Activated naive CD8-positive, alpha-beta T cell treated with anti-CD3 and anti-CD28 coated beads for 36 hours (primary cell): ENCODE results near the gene PROSER3. TPM values are rescaled to one million over a fixed set of nuclear protein-coding genes. Genes with fewer than 3 reads are reported as not detected.

Source experiments
- DNase-seq: peaks from one replicate; pipeline ENCODE4 v3.0.0; 2021
- H3K27ac Mint-ChIP-seq: one replicate; pipeline ENCODE4 v1.8.0; 2022; ENCODE audit warnings: mild to moderate bottlenecking, moderate library complexity, mixed read lengths
- H3K27me3 Mint-ChIP-seq: one replicate; pipeline ENCODE4 v1.8.0; 2022; ENCODE audit warnings: mild to moderate bottlenecking, mixed read lengths
- H3K36me3 Mint-ChIP-seq: one replicate; pipeline ENCODE4 v1.8.0; 2021; ENCODE audit warnings: mild to moderate bottlenecking, mixed read lengths
- H3K4me1 Mint-ChIP-seq: one replicate; pipeline ENCODE4 v1.8.0; 2021; ENCODE audit warnings: mixed read lengths
- H3K4me3 Mint-ChIP-seq: one replicate; pipeline ENCODE4 v1.8.0; 2022; ENCODE audit warnings: mild to moderate bottlenecking, moderate library complexity, mixed read lengths
- H3K9me3 Mint-ChIP-seq: one replicate; pipeline ENCODE4 v1.8.0; 2022; ENCODE audit warnings: mixed read lengths
- total RNA-seq, 2 experiments: library from RNA; stranded (reverse); gene quantifications; one replicate each; pipeline ENCODE4 v1.2.3, GENCODE V29; 2021

Gene PROSER3
- total RNA-seq, 2 experiments from 2014 or later, result 29.9 to 33.3 TPM

- Mint-ChIP-seq H3K4me3 (no peak overlapping the region), H3K4me1 (peaks cover 2% of the 10 kb centered on the region), H3K9me3 (no peaks in the 10 kb centered on the region), H3K36me3 (no peaks in the 10 kb centered on the region), H3K27me3 (peaks cover 14% of the 10 kb centered on the region), H3K27ac (no peak overlapping the region)
- no peak for DNase-seq
Observed at GRCh38 chr19:35818445-35818844, 60.5 kb downstream of the PROSER3 start.

Other genes with a start within 250 kb of the PROSER3 start
- gene DMKN, start 244.5 kb upstream of the PROSER3 start, total RNA-seq, result 1 to 10 TPM; 1.4 to 1.5 TPM
- gene SBSN, start 229.9 kb upstream of the PROSER3 start, total RNA-seq, result not detected
- not detected for gene GAPDHS, start 224.7 kb upstream of the PROSER3 start, total RNA-seq
- 10 to 100 TPM; 74.4 to 81.6 TPM for gene TMEM147, start 212.6 kb upstream of the PROSER3 start, total RNA-seq
- not detected for gene ATP4A, start 194.5 kb upstream of the PROSER3 start, total RNA-seq
- not detected for gene PMIS2, start 172.0 kb upstream of the PROSER3 start, total RNA-seq
- gene HAUS5, start 145.4 kb upstream of the PROSER3 start, total RNA-seq, result 10 to 100 TPM; 37.9 to 44.6 TPM
- gene RBM42, start 129.1 kb upstream of the PROSER3 start, total RNA-seq, result 10 to 100 TPM; 91.7 to 99.1 TPM
- 1 to 10 TPM; 1.5 to 2.3 TPM for gene ETV2, start 116.4 kb upstream of the PROSER3 start, total RNA-seq
- 100 to 1,000 TPM; 414 to 433 TPM for gene COX6B1, start 109.9 kb upstream of the PROSER3 start, total RNA-seq
- gene UPK1A, start 91.7 kb upstream of the PROSER3 start, total RNA-seq, result 1 to 10 TPM; 1.6 to 1.8 TPM
- 100 to 1,000 TPM; 220 to 238 TPM for gene ZBTB32, start 53.6 kb upstream of the PROSER3 start, total RNA-seq
- 10 to 100 TPM; 42.2 to 45.5 TPM for gene KMT2B, start 40.2 kb upstream of the PROSER3 start, total RNA-seq
- 10 to 100 TPM; 79.2 to 80.6 TPM for gene IGFLR1, start 15.7 kb upstream of the PROSER3 start, total RNA-seq
- 10 to 100 TPM; 42.3 to 43.9 TPM for gene U2AF1L4, start 12.8 kb upstream of the PROSER3 start, total RNA-seq
- 10 to 100 TPM; 38.5 to 41.6 TPM for gene PSENEN, start 12.5 kb upstream of the PROSER3 start, total RNA-seq
- 1 to 10 TPM; 5.1 to 7.0 TPM for gene LIN37, start 9.6 kb upstream of the PROSER3 start, total RNA-seq
- gene HSPB6, start 1.1 kb upstream of the PROSER3 start, total RNA-seq, result under 1 TPM; 0.39 to 0.78 TPM
- 10 to 100 TPM; 15.0 to 16.3 TPM for gene ARHGAP33, start 17.4 kb downstream of the PROSER3 start, total RNA-seq
- not detected for gene PRODH2, start 54.7 kb downstream of the PROSER3 start, total RNA-seq
- under 1 TPM; 0.36 to 0.49 TPM for gene NPHS1, start 94.3 kb downstream of the PROSER3 start, total RNA-seq
- gene KIRREL2, start 98.7 kb downstream of the PROSER3 start, total RNA-seq, result 1 to 10 TPM; 2.3 to 2.4 TPM
- under 1 TPM; 0.68 to 0.88 TPM for gene APLP1, start 110.4 kb downstream of the PROSER3 start, total RNA-seq
- 10 to 100 TPM; 72.2 to 73.7 TPM for gene NFKBID, start 142.4 kb downstream of the PROSER3 start, total RNA-seq
- gene HCST, start 144.4 kb downstream of the PROSER3 start, total RNA-seq, result 10 to 100 TPM; 44.9 to 53.8 TPM
- gene TYROBP, start 150.1 kb downstream of the PROSER3 start, total RNA-seq, result not detected
- 1 to 10 TPM; 5.8 to 7.1 TPM for gene LRFN3, start 178.2 kb downstream of the PROSER3 start, total RNA-seq
- 10 to 100 TPM; 22.6 to 23.1 TPM for gene SDHAF1, start 237.0 kb downstream of the PROSER3 start, total RNA-seq